ENCODE data around the gene EGFL7.

The EGFL7 gene

GRCh38 chr9:136662656-136663581 is at the start of gene EGFL7:
EGFL7 (plus strand) TSS chr9:136662916; CDS start chr9:136668283, 5,367 bp downstream.
- Histone ChIP-seq H3K36me3 (ENCODE audit: control insufficient read depth, insufficient read depth, low read length) (no peaks in the 10 kb centered on the region), H3K9me3 (ENCODE audit: control insufficient read depth, low read length) (no peaks in the 10 kb centered on the region), H3K9ac (ENCODE audit: low read length) (no peak within 1 kb of the TSS), H3K27me3 (ENCODE audit: control insufficient read depth, insufficient read depth, low read length) (peaks cover 58% of the 10 kb centered on the region), H3K4me1 (ENCODE audit: control insufficient read depth, insufficient read depth, low read length) (peaks cover 4% of the 10 kb centered on the region), H3K4me3 (ENCODE audit: low read length) (no peak within 1 kb of the TSS)

- H3K9ac ChIP-seq (ENCODE audit: low read length) = no peak overlapping the region
- H3K36me3 ChIP-seq (ENCODE audit: control insufficient read depth, insufficient read depth, low read length) = no peaks in the 10 kb centered on the region
- no peaks in the 10 kb centered on the region for H3K9me3 ChIP-seq (ENCODE audit: control insufficient read depth, low read length)
- peaks cover 13% of the 10 kb centered on the region for H3K27me3 ChIP-seq (ENCODE audit: control insufficient read depth, insufficient read depth, low read length)
- H3K4me3 ChIP-seq (ENCODE audit: low read length) = no peak overlapping the region
- H3K4me1 ChIP-seq (ENCODE audit: control insufficient read depth, insufficient read depth, low read length) = peaks cover 12% of the 10 kb centered on the region
Observed at GRCh38 chr9:136613824-136614371, 48.8 kb upstream of the EGFL7 start.

DNA sequence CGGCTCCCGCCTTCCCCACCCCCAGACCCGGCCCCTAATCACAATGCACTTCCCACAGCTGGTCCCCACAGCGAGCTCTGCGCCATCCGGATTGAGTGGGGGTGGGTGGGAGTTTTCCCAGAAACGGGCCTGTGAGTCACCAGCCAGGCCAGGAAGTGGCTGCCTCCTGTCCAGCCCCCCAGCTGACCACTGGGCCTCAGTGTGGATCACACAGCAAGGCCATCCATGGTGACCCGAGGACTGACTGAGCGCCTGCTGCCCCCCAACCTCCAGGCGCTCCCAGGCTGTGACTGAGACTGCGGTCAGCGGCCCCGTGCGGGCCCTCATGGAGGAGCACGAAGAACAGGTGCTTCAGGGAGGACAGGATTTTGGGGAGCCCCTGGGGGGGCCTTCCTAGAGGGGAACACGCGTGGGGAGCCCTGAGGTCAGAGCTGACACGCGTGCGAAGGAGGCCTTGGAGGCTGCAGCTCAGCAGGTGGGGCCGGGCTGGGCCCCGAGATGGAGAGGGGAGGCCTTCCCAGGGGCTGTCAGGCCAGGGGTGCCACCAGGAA is 48.3 kb upstream of the EGFL7 start:
- H3K9me3 ChIP-seq (ENCODE audit: control insufficient read depth, low read length) = no peaks in the 10 kb centered on the region
- H3K4me1 ChIP-seq (ENCODE audit: control insufficient read depth, insufficient read depth, low read length) = peaks cover 16% of the 10 kb centered on the region
- H3K36me3 ChIP-seq (ENCODE audit: control insufficient read depth, insufficient read depth, low read length) = no peaks in the 10 kb centered on the region
- no peak overlapping the region for H3K4me3 ChIP-seq (ENCODE audit: low read length)
- H3K9ac ChIP-seq (ENCODE audit: low read length) = no peak overlapping the region
- peaks cover 18% of the 10 kb centered on the region for H3K27me3 ChIP-seq (ENCODE audit: control insufficient read depth, insufficient read depth, low read length)

GRCh38 chr9:136614967-136615623 is 47.6 kb upstream of the EGFL7 start:
- Histone ChIP-seq H3K36me3 (ENCODE audit: control insufficient read depth, insufficient read depth, low read length) (no peaks in the 10 kb centered on the region), H3K4me3 (ENCODE audit: low read length) (no peak overlapping the region), H3K9me3 (ENCODE audit: control insufficient read depth, low read length) (no peaks in the 10 kb centered on the region), H3K4me1 (ENCODE audit: control insufficient read depth, insufficient read depth, low read length) (peaks cover 16% of the 10 kb centered on the region), H3K27me3 (ENCODE audit: control insufficient read depth, insufficient read depth, low read length) (peaks cover 21% of the 10 kb centered on the region), H3K9ac (ENCODE audit: low read length) (no peak overlapping the region)

DNA sequence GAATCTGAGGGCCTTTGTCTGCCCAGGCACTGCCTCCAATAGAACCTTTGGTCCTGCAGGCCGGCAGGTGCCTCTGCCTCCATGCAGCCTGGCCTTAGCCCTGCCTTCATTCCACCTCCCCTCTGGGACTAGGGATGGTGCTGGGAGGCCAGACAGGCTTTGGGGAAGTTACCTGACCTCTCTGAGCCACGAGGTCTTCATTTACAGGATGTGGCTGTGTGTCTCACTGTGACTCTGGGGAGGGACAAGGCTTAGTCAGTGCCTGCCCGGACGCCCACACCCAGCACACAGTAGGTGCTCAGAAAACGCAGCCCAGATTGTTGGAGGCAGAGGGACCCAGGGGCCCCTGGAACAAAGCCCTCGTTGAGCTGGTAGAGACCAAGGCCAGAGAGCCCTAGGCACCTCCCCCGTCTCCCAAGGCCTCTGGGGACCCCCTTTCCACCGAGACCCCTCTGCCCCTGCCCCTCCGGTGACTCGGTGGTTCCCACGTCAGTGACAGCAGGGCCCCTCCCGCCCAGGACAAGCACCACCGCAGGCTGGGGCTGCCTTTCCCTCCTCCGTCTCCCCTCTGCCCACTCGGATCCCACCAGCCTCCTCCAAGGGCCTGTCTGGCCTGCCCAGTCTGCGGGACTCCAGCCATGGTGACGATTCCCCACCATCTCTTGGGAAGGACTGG is 46.9 kb upstream of the EGFL7 start:
- Histone ChIP-seq H3K9me3 (ENCODE audit: control insufficient read depth, low read length) (no peaks in the 10 kb centered on the region), H3K4me1 (ENCODE audit: control insufficient read depth, insufficient read depth, low read length) (peaks cover 16% of the 10 kb centered on the region), H3K36me3 (ENCODE audit: control insufficient read depth, insufficient read depth, low read length) (no peaks in the 10 kb centered on the region), H3K27me3 (ENCODE audit: control insufficient read depth, insufficient read depth, low read length) (peaks cover 21% of the 10 kb centered on the region), H3K4me3 (ENCODE audit: low read length) (no peak overlapping the region), H3K9ac (ENCODE audit: low read length) (no peak overlapping the region)

GRCh38 chr9:136616307-136616635 is 46.4 kb upstream of the EGFL7 start:
- H3K4me3 ChIP-seq (ENCODE audit: low read length) = no peak overlapping the region
- no peaks in the 10 kb centered on the region for H3K9me3 ChIP-seq (ENCODE audit: control insufficient read depth, low read length)
- H3K9ac ChIP-seq (ENCODE audit: low read length) = no peak overlapping the region
- H3K27me3 ChIP-seq (ENCODE audit: control insufficient read depth, insufficient read depth, low read length) = peaks cover 20% of the 10 kb centered on the region
- peaks cover 16% of the 10 kb centered on the region for H3K4me1 ChIP-seq (ENCODE audit: control insufficient read depth, insufficient read depth, low read length)
- H3K36me3 ChIP-seq (ENCODE audit: control insufficient read depth, insufficient read depth, low read length) = no peaks in the 10 kb centered on the region

- H3K9ac ChIP-seq (ENCODE audit: low read length) = no peak overlapping the region
- H3K9me3 ChIP-seq (ENCODE audit: control insufficient read depth, low read length) = no peaks in the 10 kb centered on the region
- H3K36me3 ChIP-seq (ENCODE audit: control insufficient read depth, insufficient read depth, low read length) = no peaks in the 10 kb centered on the region
- peaks cover 15% of the 10 kb centered on the region for H3K27me3 ChIP-seq (ENCODE audit: control insufficient read depth, insufficient read depth, low read length)
- H3K4me1 ChIP-seq (ENCODE audit: control insufficient read depth, insufficient read depth, low read length) = peaks cover 8% of the 10 kb centered on the region
- H3K4me3 ChIP-seq (ENCODE audit: low read length) = no peak overlapping the region
Observed at GRCh38 chr9:136616948-136617695, 45.6 kb upstream of the EGFL7 start.

- H3K4me3 ChIP-seq (ENCODE audit: low read length) = no peak overlapping the region
- H3K9ac ChIP-seq (ENCODE audit: low read length) = no peak overlapping the region
- peaks cover 23% of the 10 kb centered on the region for H3K27me3 ChIP-seq (ENCODE audit: control insufficient read depth, insufficient read depth, low read length)
- peaks cover 8% of the 10 kb centered on the region for H3K4me1 ChIP-seq (ENCODE audit: control insufficient read depth, insufficient read depth, low read length)
- H3K36me3 ChIP-seq (ENCODE audit: control insufficient read depth, insufficient read depth, low read length) = no peaks in the 10 kb centered on the region
- H3K9me3 ChIP-seq (ENCODE audit: control insufficient read depth, low read length) = no peaks in the 10 kb centered on the region
Observed at GRCh38 chr9:136617746-136618579, 44.8 kb upstream of the EGFL7 start.

GRCh38 chr9:136618580-136619547 is 43.9 kb upstream of the EGFL7 start:
- H3K4me1 ChIP-seq (ENCODE audit: control insufficient read depth, insufficient read depth, low read length) = peaks cover 8% of the 10 kb centered on the region
- H3K9ac ChIP-seq (ENCODE audit: low read length) = no peak overlapping the region

More at GRCh38 chr9:136618580-136619547, 43.9 kb upstream of the EGFL7 start:
- peaks cover 27% of the 10 kb centered on the region for H3K27me3 ChIP-seq (ENCODE audit: control insufficient read depth, insufficient read depth, low read length)
- H3K9me3 ChIP-seq (ENCODE audit: control insufficient read depth, low read length) = no peaks in the 10 kb centered on the region
- H3K4me3 ChIP-seq (ENCODE audit: low read length) = no peak overlapping the region
- no peaks in the 10 kb centered on the region for H3K36me3 ChIP-seq (ENCODE audit: control insufficient read depth, insufficient read depth, low read length)

All from mucosa of stomach (tissue), 1 donor.